COLO829 (cell line): Measurements from ENCODE around the gene DPP7.

Experiments used
- DNase-seq: peaks from one replicate; pipeline ENCODE4 v3.0.0; 2012; ENCODE audit warnings: low spot score

The DPP7 gene

GRCh38 chr9:137088121-137088520 is 26.4 kb downstream of the DPP7 start:
- no peak for DNase-seq

GRCh38 chr9:137087409-137087925 is 27.1 kb downstream of the DPP7 start:
- no peak for DNase-seq

- peak; percentile 99 for DNase-seq
Observed at GRCh38 chr9:137086531-137087408, 27.8 kb downstream of the DPP7 start, which contains the start of gene MAN1B1. MAN1B1 (plus strand) TSS chr9:137086985; CDS start chr9:137087000, 15 bp downstream.

GRCh38 chr9:137085920-137086530 is 28.5 kb downstream of the DPP7 start:
- DNase-seq = no peak

GRCh38 chr9:137084526-137084925 is 30.0 kb downstream of the DPP7 start:
- DNase-seq = no peak

GRCh38 chr9:137083394-137084004 is 31.0 kb downstream of the DPP7 start:
- DNase-seq = peak; percentile 73

- no peak for DNase-seq
Observed at GRCh38 chr9:137082925-137083290, 31.6 kb downstream of the DPP7 start.

GRCh38 chr9:137082222-137082924 is 32.2 kb downstream of the DPP7 start:
- no peak for DNase-seq

GRCh38 chr9:137080260-137081122 is 34.0 kb downstream of the DPP7 start:
- no peak for DNase-seq

GRCh38 chr9:137079401-137079787 is 35.1 kb downstream of the DPP7 start:
- DNase-seq = no peak

- no peak for DNase-seq
Observed at GRCh38 chr9:137078701-137079400, 35.7 kb downstream of the DPP7 start.

GRCh38 chr9:137077758-137078693 is 36.5 kb downstream of the DPP7 start:
- DNase-seq = no peak

- DNase-seq = no peak
Observed at GRCh38 chr9:137077010-137077747, 37.4 kb downstream of the DPP7 start, which contains the start of gene UAP1L1. UAP1L1 (plus strand) TSS chr9:137077517; CDS start chr9:137077533, 16 bp downstream.

GRCh38 chr9:137076636-137077009 is 37.9 kb downstream of the DPP7 start:
- no peak for DNase-seq

- no peak for DNase-seq
Observed at GRCh38 chr9:137075275-137075775, 39.2 kb downstream of the DPP7 start.

GRCh38 chr9:137074657-137075274 is 39.8 kb downstream of the DPP7 start:
- DNase-seq = no peak

- DNase-seq = no peak
Observed at GRCh38 chr9:137073992-137074399, 40.5 kb downstream of the DPP7 start.

GRCh38 chr9:137071282-137071681 is 43.3 kb downstream of the DPP7 start:
- DNase-seq = no peak
